HFFc6 (cell line): Measurements from ENCODE around the gene BACE2. TPM values are rescaled to one million over a fixed set of nuclear protein-coding genes. Genes with fewer than 3 reads are reported as not detected.

Experiments
- DNase-seq: peaks from one replicate; pipeline ENCODE4 v3.0.0-alpha.2; 2018
- H3K27ac Mint-ChIP-seq: 2 replicates; pipeline ENCODE4 v1.8.0; 2020; ENCODE audit warnings: mild to moderate bottlenecking, mixed read lengths
- H3K27me3 Mint-ChIP-seq: 2 replicates; pipeline ENCODE4 v1.8.0; 2021; ENCODE audit warnings: mild to moderate bottlenecking, moderate library complexity, mixed read lengths; ENCODE audit not compliant: insufficient read depth
- H3K36me3 Mint-ChIP-seq: 2 replicates; pipeline ENCODE4 v1.8.0; 2021; ENCODE audit warnings: low read depth, mixed read lengths
- H3K4me1 Mint-ChIP-seq: 2 replicates; pipeline ENCODE4 v1.8.0; 2020; ENCODE audit warnings: low read depth, mixed read lengths
- H3K4me3 Mint-ChIP-seq: 2 replicates; pipeline ENCODE4 v1.8.0; 2020; ENCODE audit warnings: mild to moderate bottlenecking, moderate library complexity, mixed read lengths
- H3K9me3 Mint-ChIP-seq: 2 replicates; pipeline ENCODE4 v1.8.0; 2020; ENCODE audit warnings: mild to moderate bottlenecking, mixed read lengths
- total RNA-seq, 6 experiments: library from RNA; stranded (reverse); fragmentation: NEBNext Ultra II Directional; extraction: Animal tissue kit (Norgen Biotek cat#: 25700); gene quantifications; 2 replicates in 1 of 6; 3 replicates in 5 of 6; pipeline ENCODE4 v1.2.3, GENCODE V29; 2021
- TF ChIP-seq, protein P1 (sequence below): fragments of 200-600 bp; sonication (generic); IDR thresholded peaks from 2 replicates; pipeline ENCODE4 v1.5.0; 2021; ENCODE audit warnings: antibody characterized with exemption, mild to moderate bottlenecking

The BACE2 gene
- total RNA-seq, 6 experiments from 2014 or later, result 2.8 to 13.2 (median 3.8) TPM

DNA sequence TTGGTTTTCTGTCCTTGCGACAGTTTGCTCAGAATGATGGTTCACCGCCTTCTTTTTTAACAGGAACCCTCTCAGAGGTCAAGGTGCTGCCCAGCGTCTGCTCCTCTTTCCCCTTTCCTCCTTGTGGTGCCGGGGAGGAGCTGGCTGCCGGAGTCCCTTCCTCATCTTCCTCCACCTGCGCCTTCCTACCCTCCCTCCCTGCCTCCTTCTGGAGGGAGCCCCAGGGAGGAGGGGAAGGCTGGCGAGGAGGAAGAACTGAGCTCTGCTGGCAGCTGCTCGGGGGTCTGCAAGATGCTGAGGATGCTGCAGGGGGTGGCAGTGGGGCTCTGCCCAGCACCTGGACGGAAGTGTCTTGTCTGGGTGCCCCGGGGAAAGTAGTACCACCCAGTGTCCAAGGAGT, 31.2 kb downstream of the BACE2 start:
- TF ChIP-seq, protein P1, sequence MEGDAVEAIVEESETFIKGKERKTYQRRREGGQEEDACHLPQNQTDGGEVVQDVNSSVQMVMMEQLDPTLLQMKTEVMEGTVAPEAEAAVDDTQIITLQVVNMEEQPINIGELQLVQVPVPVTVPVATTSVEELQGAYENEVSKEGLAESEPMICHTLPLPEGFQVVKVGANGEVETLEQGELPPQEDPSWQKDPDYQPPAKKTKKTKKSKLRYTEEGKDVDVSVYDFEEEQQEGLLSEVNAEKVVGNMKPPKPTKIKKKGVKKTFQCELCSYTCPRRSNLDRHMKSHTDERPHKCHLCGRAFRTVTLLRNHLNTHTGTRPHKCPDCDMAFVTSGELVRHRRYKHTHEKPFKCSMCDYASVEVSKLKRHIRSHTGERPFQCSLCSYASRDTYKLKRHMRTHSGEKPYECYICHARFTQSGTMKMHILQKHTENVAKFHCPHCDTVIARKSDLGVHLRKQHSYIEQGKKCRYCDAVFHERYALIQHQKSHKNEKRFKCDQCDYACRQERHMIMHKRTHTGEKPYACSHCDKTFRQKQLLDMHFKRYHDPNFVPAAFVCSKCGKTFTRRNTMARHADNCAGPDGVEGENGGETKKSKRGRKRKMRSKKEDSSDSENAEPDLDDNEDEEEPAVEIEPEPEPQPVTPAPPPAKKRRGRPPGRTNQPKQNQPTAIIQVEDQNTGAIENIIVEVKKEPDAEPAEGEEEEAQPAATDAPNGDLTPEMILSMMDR, result no peak
- no peak for DNase-seq
- peaks cover 45% of the 10 kb centered on the region for H3K9me3 Mint-ChIP-seq
- peaks cover 19% of the 10 kb centered on the region for H3K36me3 Mint-ChIP-seq
- no peak overlapping the region for H3K4me3 Mint-ChIP-seq
- no peak overlapping the region for H3K27ac Mint-ChIP-seq
- no peaks in the 10 kb centered on the region; the same call in 1 of the 2 replicates for H3K27me3 Mint-ChIP-seq
- no peaks in the 10 kb centered on the region for H3K4me1 Mint-ChIP-seq

GRCh38 chr21:41199588-41199987, 31.6 kb downstream of the BACE2 start:
- DNase-seq, result no peak
- TF ChIP-seq, protein P1, result no peak
- no peak overlapping the region for H3K27ac Mint-ChIP-seq
- no peak overlapping the region for H3K4me3 Mint-ChIP-seq
- H3K36me3 Mint-ChIP-seq, result peaks cover 19% of the 10 kb centered on the region
- H3K27me3 Mint-ChIP-seq, result no peaks in the 10 kb centered on the region; the same call in 1 of the 2 replicates
- H3K9me3 Mint-ChIP-seq, result peaks cover 45% of the 10 kb centered on the region
- H3K4me1 Mint-ChIP-seq, result no peaks in the 10 kb centered on the region

- H3K36me3 Mint-ChIP-seq, result peaks cover 19% of the 10 kb centered on the region
- no peak overlapping the region for H3K4me3 Mint-ChIP-seq
- H3K27me3 Mint-ChIP-seq, result no peaks in the 10 kb centered on the region; the same call in 1 of the 2 replicates
- DNase-seq, result no peak
- no peak overlapping the region for H3K27ac Mint-ChIP-seq
- H3K4me1 Mint-ChIP-seq, result no peaks in the 10 kb centered on the region
- TF ChIP-seq, protein P1, result no peak
- H3K9me3 Mint-ChIP-seq, result peaks cover 37% of the 10 kb centered on the region
Observed at GRCh38 chr21:41201385-41201784, 33.4 kb downstream of the BACE2 start.

DNA sequence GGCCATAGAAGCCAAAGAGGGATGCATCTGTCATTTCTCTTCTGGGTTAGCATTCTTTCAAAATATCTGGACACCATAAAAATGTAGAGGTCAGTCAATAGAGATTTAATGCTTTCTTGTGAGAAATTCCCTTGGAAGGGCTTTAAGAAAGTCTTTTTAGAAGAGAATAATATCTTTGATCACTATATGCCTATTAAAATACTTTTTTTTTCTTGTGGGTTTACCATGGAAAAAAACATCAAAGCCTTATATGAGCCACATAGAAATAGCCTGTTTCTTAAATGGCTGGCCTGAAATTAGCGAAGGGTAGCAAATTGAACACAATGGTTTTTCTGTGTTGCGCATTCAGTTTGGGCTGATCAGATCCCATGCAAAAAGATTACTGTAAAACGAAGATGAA, 36.8 kb downstream of the BACE2 start:
- no peak overlapping the region for H3K4me3 Mint-ChIP-seq
- TF ChIP-seq, protein P1, result no peak
- H3K4me1 Mint-ChIP-seq, result no peaks in the 10 kb centered on the region; the same call in 1 of the 2 replicates

DNA sequence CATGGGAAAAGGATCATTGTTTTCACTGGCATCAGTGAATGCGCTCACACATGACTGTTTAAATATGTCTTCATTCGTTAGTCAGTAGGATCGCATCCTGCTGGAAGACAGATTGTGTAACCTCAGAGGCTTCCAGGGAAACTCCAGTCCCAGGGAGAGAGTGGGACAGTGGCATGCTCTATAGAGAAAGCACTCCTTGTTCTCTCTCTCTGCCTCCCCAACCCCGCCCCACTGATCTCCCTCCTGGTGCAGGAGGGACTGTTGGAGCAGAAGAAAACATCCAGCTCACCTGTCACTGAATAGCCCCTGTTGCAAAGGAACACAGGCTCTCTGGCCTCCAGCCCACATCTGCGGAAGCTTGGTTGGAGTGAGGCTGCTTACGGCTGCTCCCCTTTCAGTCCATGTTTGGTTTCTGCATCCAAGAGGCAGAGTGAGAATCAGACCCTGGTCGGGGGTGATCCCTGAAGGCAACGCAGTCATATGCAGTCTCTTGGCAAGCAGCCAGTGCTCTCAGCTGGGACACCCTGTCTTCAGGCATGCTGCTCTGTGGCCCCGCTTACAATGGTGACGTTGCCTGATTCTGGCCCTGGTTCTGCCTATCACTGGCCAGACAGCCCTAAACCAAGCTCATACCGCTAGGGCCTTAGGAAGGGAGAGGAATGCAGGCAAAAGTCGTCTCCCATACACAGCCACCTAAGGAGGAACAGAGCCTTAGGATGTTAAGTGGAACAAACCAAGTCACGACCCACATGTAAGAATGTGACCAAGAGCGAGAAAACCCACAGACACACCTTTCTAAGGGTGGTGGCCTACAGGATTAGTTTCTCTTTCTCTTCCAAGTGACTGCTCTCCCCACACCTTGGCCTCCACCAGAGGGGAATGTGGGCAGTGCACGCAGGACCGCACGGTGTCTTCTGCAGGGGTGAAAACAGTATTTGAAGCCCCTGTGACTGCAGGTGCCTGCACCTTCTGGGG, 39.7 kb downstream of the BACE2 start:
- TF ChIP-seq, protein P1, result no peak
- no peak overlapping the region for H3K27ac Mint-ChIP-seq
- DNase-seq, result peak; percentile 31
- no peaks in the 10 kb centered on the region; the same call in 1 of the 2 replicates for H3K27me3 Mint-ChIP-seq
- H3K4me1 Mint-ChIP-seq, result no peaks in the 10 kb centered on the region; the same call in 1 of the 2 replicates
- H3K36me3 Mint-ChIP-seq, result peaks cover 10% of the 10 kb centered on the region
- no peak overlapping the region for H3K4me3 Mint-ChIP-seq
- H3K9me3 Mint-ChIP-seq, result peaks cover 31% of the 10 kb centered on the region

More for the DNA sequence above, 36.8 kb downstream of the BACE2 start:
- H3K27me3 Mint-ChIP-seq, result no peaks in the 10 kb centered on the region; the same call in 1 of the 2 replicates
- H3K27ac Mint-ChIP-seq, result no peak overlapping the region
- no peak for DNase-seq
- peaks cover 19% of the 10 kb centered on the region for H3K36me3 Mint-ChIP-seq
- peaks cover 39% of the 10 kb centered on the region for H3K9me3 Mint-ChIP-seq
